HL-60 (cell line): ENCODE results near the gene SLC26A2.

ENCODE experiments used
- CTCF ChIP-seq: IDR thresholded peaks from one replicate; pipeline ENCODE4 v1.5.1; 2011; ENCODE audit warnings: low read length, control low read depth, inconsistent platforms; ENCODE audit not compliant: insufficient read depth
- GABPA ChIP-seq: IDR thresholded peaks from 2 replicates; pipeline ENCODE4 v1.6.1; 2012; ENCODE audit warnings: low read depth
- POLR2AphosphoS5 ChIP-seq: IDR thresholded peaks from 2 replicates; pipeline ENCODE4 v1.6.1; 2012; ENCODE audit warnings: low read depth
- REST ChIP-seq: IDR thresholded peaks from 2 replicates; pipeline ENCODE4 v1.6.1; 2012; ENCODE audit warnings: low read depth; ENCODE audit not compliant: insufficient replicate concordance
- SPI1 ChIP-seq: IDR thresholded peaks from 2 replicates; pipeline ENCODE4 v1.6.1; 2012; ENCODE audit warnings: low read depth, mild to moderate bottlenecking, borderline replicate concordance

- TF ChIP-seq CTCF (no peak), REST (no peak), GABPA (no peak), POLR2AphosphoS5 (no peak), SPI1 (no peak)
Measured at GRCh38 chr5:149996205-149996890, 35.8 kb downstream of the SLC26A2 start.
